ENCODE results near the gene TMEM248.

GRCh38 chr7:66995050-66995776, 74.2 kb downstream of the TMEM248 start, which contains the start of gene SBDS:
- TF ChIP-seq CTCF (IDR thresholded peaks at IDR 0.05) (peak in 3 of 6 experiments; percentile 5 to 25 (median 9)), POLR2A (IDR thresholded peaks at IDR 0.05) (peak; percentile 43 to 99 (median 98))
